Keratinocyte (primary cell): ENCODE data around the gene SH3BP5.

Experiments used
- EZH2 ChIP-seq: IDR thresholded peaks from one replicate; pipeline ENCODE4 v1.6.1; 2012; ENCODE audit warnings: inconsistent platforms, mild to moderate bottlenecking, low read length, moderate library complexity
- TF ChIP-seq, protein P1 (sequence below), 3 experiments: IDR thresholded peaks in 1 of 3; conservative IDR thresholded peaks in 1 of 3; optimal IDR thresholded peaks in 1 of 3; 2 replicates in 2 of 3; 3 replicates in 1 of 3; pipeline versions ENCODE3 to v1.5.1; 2011; ENCODE audit warnings: low read length in 3 of 3, mild to moderate bottlenecking in 3 of 3, moderate library complexity in 2 of 3, control low read depth in 1 of 3, inconsistent platforms in 1 of 3; ENCODE audit not compliant: insufficient read depth in 2 of 3; ENCODE audit errors: extremely low read depth in 1 of 3

GRCh38 chr3:15253023-15253697 is 79.2 kb downstream of the SH3BP5 start:
- TF ChIP-seq, protein P1, sequence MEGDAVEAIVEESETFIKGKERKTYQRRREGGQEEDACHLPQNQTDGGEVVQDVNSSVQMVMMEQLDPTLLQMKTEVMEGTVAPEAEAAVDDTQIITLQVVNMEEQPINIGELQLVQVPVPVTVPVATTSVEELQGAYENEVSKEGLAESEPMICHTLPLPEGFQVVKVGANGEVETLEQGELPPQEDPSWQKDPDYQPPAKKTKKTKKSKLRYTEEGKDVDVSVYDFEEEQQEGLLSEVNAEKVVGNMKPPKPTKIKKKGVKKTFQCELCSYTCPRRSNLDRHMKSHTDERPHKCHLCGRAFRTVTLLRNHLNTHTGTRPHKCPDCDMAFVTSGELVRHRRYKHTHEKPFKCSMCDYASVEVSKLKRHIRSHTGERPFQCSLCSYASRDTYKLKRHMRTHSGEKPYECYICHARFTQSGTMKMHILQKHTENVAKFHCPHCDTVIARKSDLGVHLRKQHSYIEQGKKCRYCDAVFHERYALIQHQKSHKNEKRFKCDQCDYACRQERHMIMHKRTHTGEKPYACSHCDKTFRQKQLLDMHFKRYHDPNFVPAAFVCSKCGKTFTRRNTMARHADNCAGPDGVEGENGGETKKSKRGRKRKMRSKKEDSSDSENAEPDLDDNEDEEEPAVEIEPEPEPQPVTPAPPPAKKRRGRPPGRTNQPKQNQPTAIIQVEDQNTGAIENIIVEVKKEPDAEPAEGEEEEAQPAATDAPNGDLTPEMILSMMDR (optimal IDR thresholded peaks at IDR 0.05 in 1 of 3, IDR thresholded peaks at IDR 0.05 in 1 of 3, conservative IDR thresholded peaks at IDR 0.05 in 1 of 3; ENCODE audit: extremely low read depth in 1 of 3, insufficient read depth in 2 of 3, low read length in 3 of 3), result no peak
- no peak for TF ChIP-seq EZH2
